Mammary microvascular endothelial cell (primary cell): Measurements from ENCODE around the gene CD83. TPM values are rescaled to one million over a fixed set of nuclear protein-coding genes. Genes with fewer than 3 reads are reported as not detected.

Source experiments
- total RNA-seq: library from RNA; depleted of rRNA; stranded (reverse); fragments of >200 nt; gene quantifications from 2 replicates; pipeline ENCODE4 v1.2.3, GENCODE V29; 2015

CD83 gene
- total RNA-seq = 1.2 and 1.9 TPM in 2 replicates

GRCh38 chr6:14117158-14118090 lies at the start of gene CD83:
Gene CD83, plus strand, starts transcription at chr6:14117772. Its CDS starts 40 bp downstream, at chr6:14117812.

Other genes starting within 250 kb of the CD83 start
- gene RNF182, start 192.8 kb upstream of the CD83 start, total RNA-seq = 4.2 and 5.3 TPM in 2 replicates